ENCODE results near the gene SLC30A5. TPM values are rescaled to one million over a fixed set of nuclear protein-coding genes. Genes with fewer than 3 reads are reported as not detected.

The SLC30A5 gene
- total and polyA plus RNA-seq, 10 of the 15 experiments (the other 5 are each of a cell fraction or from before 2014, with no cell fraction given): 14.7 to 67.9 (median 38.4) TPM

DNA sequence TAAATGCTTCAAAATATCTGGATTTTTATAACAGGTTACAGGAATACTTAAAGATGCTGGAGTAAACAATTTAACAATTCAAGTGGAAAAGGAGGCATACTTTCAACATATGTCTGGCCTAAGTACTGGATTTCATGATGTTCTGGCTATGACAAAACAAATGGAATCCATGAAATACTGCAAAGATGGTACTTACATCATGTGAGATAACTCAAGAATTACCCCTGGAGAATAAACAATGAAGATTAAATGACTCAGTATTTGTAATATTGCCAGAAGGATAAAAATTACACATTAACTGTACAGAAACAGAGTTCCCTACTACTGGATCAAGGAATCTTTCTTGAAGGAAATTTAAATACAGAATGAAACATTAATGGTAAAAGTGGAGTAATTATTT, 35.6 kb downstream of the SLC30A5 start (continued):
- TF ChIP-seq USF1 (IDR thresholded peaks at IDR 0.05; ENCODE audit: borderline replicate concordance, extremely low read length, insufficient read depth, low read depth, low read length): no peak
- TF ChIP-seq, protein P1, sequence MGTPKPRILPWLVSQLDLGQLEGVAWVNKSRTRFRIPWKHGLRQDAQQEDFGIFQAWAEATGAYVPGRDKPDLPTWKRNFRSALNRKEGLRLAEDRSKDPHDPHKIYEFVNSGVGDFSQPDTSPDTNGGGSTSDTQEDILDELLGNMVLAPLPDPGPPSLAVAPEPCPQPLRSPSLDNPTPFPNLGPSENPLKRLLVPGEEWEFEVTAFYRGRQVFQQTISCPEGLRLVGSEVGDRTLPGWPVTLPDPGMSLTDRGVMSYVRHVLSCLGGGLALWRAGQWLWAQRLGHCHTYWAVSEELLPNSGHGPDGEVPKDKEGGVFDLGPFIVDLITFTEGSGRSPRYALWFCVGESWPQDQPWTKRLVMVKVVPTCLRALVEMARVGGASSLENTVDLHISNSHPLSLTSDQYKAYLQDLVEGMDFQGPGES (IDR thresholded peaks at IDR 0.05): no peak
- TF ChIP-seq, protein P2, sequence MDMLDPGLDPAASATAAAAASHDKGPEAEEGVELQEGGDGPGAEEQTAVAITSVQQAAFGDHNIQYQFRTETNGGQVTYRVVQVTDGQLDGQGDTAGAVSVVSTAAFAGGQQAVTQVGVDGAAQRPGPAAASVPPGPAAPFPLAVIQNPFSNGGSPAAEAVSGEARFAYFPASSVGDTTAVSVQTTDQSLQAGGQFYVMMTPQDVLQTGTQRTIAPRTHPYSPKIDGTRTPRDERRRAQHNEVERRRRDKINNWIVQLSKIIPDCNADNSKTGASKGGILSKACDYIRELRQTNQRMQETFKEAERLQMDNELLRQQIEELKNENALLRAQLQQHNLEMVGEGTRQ (IDR thresholded peaks at IDR 0.05; ENCODE audit: borderline replicate concordance, low read depth, low read length): no peak
- TF ChIP-seq POU2F2 (IDR thresholded peaks at IDR 0.05; ENCODE audit: borderline replicate concordance, low read depth, low read length): no peak

DNA sequence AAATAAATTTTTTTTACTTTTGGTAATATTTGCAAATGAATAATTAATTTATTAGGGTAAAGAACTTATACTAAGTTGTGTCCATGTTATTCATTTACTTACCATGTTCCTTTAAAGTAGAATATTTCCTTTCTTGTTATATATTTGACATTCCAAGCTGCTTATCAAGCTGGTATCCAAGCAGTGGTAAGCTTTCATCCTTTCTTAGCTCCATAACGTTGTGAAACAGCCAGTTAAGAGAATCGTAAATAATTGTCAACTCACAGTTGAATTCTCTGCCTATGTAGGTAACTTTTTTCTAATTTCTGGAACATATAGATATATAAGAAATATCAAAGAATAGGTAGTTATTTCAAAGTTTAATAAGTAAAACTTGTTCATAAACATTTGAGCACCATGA, 36.4 kb downstream of the SLC30A5 start:
- Histone ChIP-seq H3K4me1 (ENCODE audit: control insufficient read depth, insufficient read depth, low read length) (no peaks in the 10 kb centered on the region; the same call in none of the 2 replicates), H3K4me3 (no peak overlapping the region), H3K9ac (ENCODE audit: control insufficient read depth, insufficient read depth, low read length) (no peak overlapping the region), H3K27me3 (replicated peaks in 1 of 2; ENCODE audit: control insufficient read depth in 2 of 2, insufficient read depth in 2 of 2, low read length in 1 of 2) (no peaks in the 10 kb centered on the region), H3K27ac (ENCODE audit: control insufficient read depth, insufficient read depth) (no peak overlapping the region), H2AFZ (ENCODE audit: control insufficient read depth, low read depth, low read length) (no peak overlapping the region), H3K4me2 (ENCODE audit: control insufficient read depth, insufficient read depth) (no peak overlapping the region), H3K36me3 (ENCODE audit: control insufficient read depth in 2 of 2, insufficient read depth in 2 of 2, low read length in 1 of 2) (peaks cover 0 to 7% of the 10 kb centered on the region in 2 experiments; a peak in 2 of 4 replicates), H3K9me3 (replicated peaks; ENCODE audit: control insufficient read depth, insufficient read depth, low read length) (no peaks in the 10 kb centered on the region), H4K20me1 (ENCODE audit: control insufficient read depth, insufficient read depth) (no peaks in the 10 kb centered on the region), H3K79me2 (ENCODE audit: control insufficient read depth, insufficient read depth, low read length) (no peaks in the 10 kb centered on the region)
- RAD21 ChIA-PET (ENCODE audit: unreplicated experiment): no interaction called here
- 94% methylated on average over 2 of the region's 2 CpGs for WGBS (ENCODE audit: insufficient coverage, insufficient replicate concordance, low lambda C conversion rate, missing lambda C conversion rate)
- ATAC-seq (no peak), DNase-seq (ENCODE audit: low read depth, low spot score) (no peak), FAIRE-seq (no peak)
- TF ChIP-seq LARP7 (IDR thresholded peaks at IDR 0.05): no peak
- TF ChIP-seq ASH2L (IDR thresholded peaks at IDR 0.05; ENCODE audit: borderline replicate concordance, low read depth): no peak
- TF ChIP-seq NFIC (IDR thresholded peaks at IDR 0.05; ENCODE audit: low read depth, low read length): no peak
- no peak for TF ChIP-seq JUND (IDR thresholded peaks at IDR 0.05; ENCODE audit: low read depth, low read length)
- no peak for TF ChIP-seq SREBF2 (IDR thresholded peaks at IDR 0.05; ENCODE audit: low read length)
- TF ChIP-seq, protein P3, sequence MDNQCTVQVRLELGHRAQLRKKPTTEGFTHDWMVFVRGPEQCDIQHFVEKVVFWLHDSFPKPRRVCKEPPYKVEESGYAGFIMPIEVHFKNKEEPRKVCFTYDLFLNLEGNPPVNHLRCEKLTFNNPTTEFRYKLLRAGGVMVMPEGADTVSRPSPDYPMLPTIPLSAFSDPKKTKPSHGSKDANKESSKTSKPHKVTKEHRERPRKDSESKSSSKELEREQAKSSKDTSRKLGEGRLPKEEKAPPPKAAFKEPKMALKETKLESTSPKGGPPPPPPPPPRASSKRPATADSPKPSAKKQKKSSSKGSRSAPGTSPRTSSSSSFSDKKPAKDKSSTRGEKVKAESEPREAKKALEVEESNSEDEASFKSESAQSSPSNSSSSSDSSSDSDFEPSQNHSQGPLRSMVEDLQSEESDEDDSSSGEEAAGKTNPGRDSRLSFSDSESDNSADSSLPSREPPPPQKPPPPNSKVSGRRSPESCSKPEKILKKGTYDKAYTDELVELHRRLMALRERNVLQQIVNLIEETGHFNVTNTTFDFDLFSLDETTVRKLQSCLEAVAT (IDR thresholded peaks at IDR 0.05): no peak
- TF ChIP-seq ZBTB33 (IDR thresholded peaks at IDR 0.05): no peak
- no peak for TF ChIP-seq ATF7 (IDR thresholded peaks at IDR 0.05; ENCODE audit: low read depth)
- intact Hi-C loops (cut with micrococcal nuclease; ENCODE audit: unreplicated experiment) (no loop called here), in situ Hi-C loops (cut with MboI) (no loop called here)
- no TSS peak for BruUV-seq (replicated peaks)
- POLR2A ChIA-PET: no interaction called here
- CTCF ChIA-PET: no interaction called here
- SMC1A ChIA-PET (ENCODE audit: uncharacterized antibody, unreplicated experiment): no interaction called here

Measured in GM12878 (cell line).